Vagina (tissue), 2 donors: ENCODE data around the gene FMC1. TPM values are rescaled to one million over a fixed set of nuclear protein-coding genes. Genes with fewer than 3 reads are reported as not detected.

Source experiments
- DNase-seq, 2 donors: peaks; one replicate each; pipeline ENCODE4 v3.0.0-alpha.2; 2017; ENCODE audit errors: extremely low spot score in 2 of 2
- H3K27ac ChIP-seq: fragments of 200-600 bp; sonication (generic); one replicate; pipeline ENCODE4 v1.5.1; 2019
- H3K27me3 ChIP-seq: fragments of 200-600 bp; sonication (generic); one replicate; pipeline ENCODE4 v1.5.1; 2019
- H3K36me3 ChIP-seq, 2 donors: fragments of 200-600 bp; sonication (generic); one replicate each; pipeline ENCODE4 v1.5.1; 2017 to 2019
- H3K4me1 ChIP-seq: fragments of 200-600 bp; sonication (generic); one replicate; pipeline ENCODE4 v1.5.1; 2019
- H3K4me3 ChIP-seq, 2 donors: fragments of 200-600 bp; sonication (generic); 1 replicate in 1 of 2; 2 replicates in 1 of 2; pipeline ENCODE4 v1.5.1; 2016 to 2019
- H3K9me3 ChIP-seq: fragments of 200-600 bp; sonication (generic); one replicate; pipeline ENCODE4 v1.5.1; 2019
- CTCF ChIP-seq, 3 experiments: fragments of 450-650 bp in 2 of 3; fragments of 200-600 bp in 1 of 3; sonication (generic) in 1 of 3; IDR thresholded peaks; one replicate each; pipeline ENCODE4 v1.5.1; 2017 to 2019; ENCODE audit warnings: antibody characterized with exemption in 3 of 3, mild to moderate bottlenecking in 2 of 3, moderate library complexity in 2 of 3
- POLR2A ChIP-seq, 2 donors: fragments of 450-650 bp; IDR thresholded peaks; one replicate each; pipeline ENCODE4 v1.6.1; 2017; ENCODE audit warnings: antibody characterized with exemption in 2 of 2, mild to moderate bottlenecking in 2 of 2, moderate library complexity in 2 of 2
- POLR2AphosphoS5 ChIP-seq, 2 donors: sonication (generic); formaldehyde crosslinking; IDR thresholded peaks; one replicate each; pipeline ENCODE4 v1.9.0; 2017; ENCODE audit warnings: antibody characterized with exemption in 2 of 2, mild to moderate bottlenecking in 2 of 2, low read depth in 1 of 2; ENCODE audit not compliant: insufficient read depth in 1 of 2
- intact Hi-C: fragments of 100-400 bp; cut with DNase I; formaldehyde crosslinking; loops from one replicate; pipeline ENCODE4 v1.15.1; 2023
- total RNA-seq: library from RNA; depleted of rRNA; stranded (reverse); fragments of >200 nt; gene quantifications from one replicate; pipeline ENCODE4 v1.2.3, GENCODE V29; 2016

The FMC1 gene
- total RNA-seq, 1 donor from 2014 or later: 8.6 TPM

GRCh38 chr7:139360210-139360947 is 19.2 kb downstream of the FMC1 start:
- TF ChIP-seq POLR2A (IDR thresholded peaks at IDR 0.05) (peak in 1 of 2 donors; percentile 62), CTCF (IDR thresholded peaks at IDR 0.05) (no peak), POLR2AphosphoS5 (IDR thresholded peaks at IDR 0.05; ENCODE audit: insufficient read depth in 1 of 2, low read depth in 1 of 2) (peak; percentile 64 to 75)
- peak overlapping the region; percentile 93 to 100 for H3K4me3 ChIP-seq
- peak; percentile 98 to 99 for DNase-seq
- peaks cover 45% of the 10 kb centered on the region for H3K4me1 ChIP-seq
- peak overlapping the region; percentile 100 for H3K27ac ChIP-seq
- no peaks in the 10 kb centered on the region for H3K9me3 ChIP-seq
- no peaks in the 10 kb centered on the region for H3K36me3 ChIP-seq
- intact Hi-C loops: loop anchor here (5.0 kb wide), 1 partner anchor 817 kb away; the partner anchor contains the start of gene KDM7A
- H3K27me3 ChIP-seq: no peaks in the 10 kb centered on the region

- Histone ChIP-seq H3K4me3 (peak overlapping the region; percentile 93 to 100), H3K9me3 (no peaks in the 10 kb centered on the region), H3K36me3 (no peaks in the 10 kb centered on the region), H3K4me1 (peaks cover 50% of the 10 kb centered on the region), H3K27me3 (no peaks in the 10 kb centered on the region), H3K27ac (peak overlapping the region; percentile 100)
- no peak for DNase-seq
- TF ChIP-seq CTCF (IDR thresholded peaks at IDR 0.05): no peak
- TF ChIP-seq POLR2AphosphoS5 (IDR thresholded peaks at IDR 0.05; ENCODE audit: insufficient read depth in 1 of 2, low read depth in 1 of 2): no peak
- TF ChIP-seq POLR2A (IDR thresholded peaks at IDR 0.05): no peak
- intact Hi-C loops: loop anchor here (5.0 kb wide), 1 partner anchor 816 kb away; the partner anchor contains the start of gene KDM7A
Observed at GRCh38 chr7:139360948-139361307, 19.8 kb downstream of the FMC1 start.

GRCh38 chr7:139361523-139361922 is 20.4 kb downstream of the FMC1 start:
- intact Hi-C loops: loop anchor here (5.0 kb wide), 1 partner anchor 816 kb away; the partner anchor contains the start of gene KDM7A
- peaks cover 55% of the 10 kb centered on the region for H3K4me1 ChIP-seq
- no peaks in the 10 kb centered on the region for H3K9me3 ChIP-seq
- H3K36me3 ChIP-seq: peaks cover 0 to 2% of the 10 kb centered on the region in 2 donors
- TF ChIP-seq POLR2A (IDR thresholded peaks at IDR 0.05) (no peak), CTCF (IDR thresholded peaks at IDR 0.05) (no peak)
- H3K4me3 ChIP-seq: peak overlapping the region; percentile 29 to 100
- H3K27ac ChIP-seq: peak overlapping the region; percentile 100
- H3K27me3 ChIP-seq: no peaks in the 10 kb centered on the region
- DNase-seq: no peak

GRCh38 chr7:139362302-139362701 is 21.2 kb downstream of the FMC1 start:
- Histone ChIP-seq H3K27ac (no peak overlapping the region), H3K4me3 (no peak overlapping the region), H3K27me3 (no peaks in the 10 kb centered on the region), H3K36me3 (peaks cover 0 to 5% of the 10 kb centered on the region in 2 donors), H3K4me1 (peaks cover 63% of the 10 kb centered on the region), H3K9me3 (no peaks in the 10 kb centered on the region)
- no peak for DNase-seq
- intact Hi-C loops: loop anchor here (5.0 kb wide), 1 partner anchor 815 kb away; the partner anchor contains the start of gene KDM7A
- TF ChIP-seq POLR2A (IDR thresholded peaks at IDR 0.05): no peak
- TF ChIP-seq POLR2AphosphoS5 (IDR thresholded peaks at IDR 0.05; ENCODE audit: insufficient read depth in 1 of 2, low read depth in 1 of 2): no peak
- TF ChIP-seq CTCF (IDR thresholded peaks at IDR 0.05): no peak

- Histone ChIP-seq H3K4me1 (peaks cover 70% of the 10 kb centered on the region), H3K9me3 (no peaks in the 10 kb centered on the region), H3K4me3 (no peak overlapping the region), H3K27me3 (no peaks in the 10 kb centered on the region), H3K27ac (no peak overlapping the region), H3K36me3 (peaks cover 0 to 11% of the 10 kb centered on the region in 2 donors)
- intact Hi-C loops: loop anchor here (5.0 kb wide), 1 partner anchor 814 kb away; the partner anchor contains the start of gene KDM7A
- TF ChIP-seq POLR2AphosphoS5 (IDR thresholded peaks at IDR 0.05; ENCODE audit: insufficient read depth in 1 of 2, low read depth in 1 of 2) (no peak), POLR2A (IDR thresholded peaks at IDR 0.05) (no peak), CTCF (IDR thresholded peaks at IDR 0.05) (no peak)
- DNase-seq: no peak
Observed at GRCh38 chr7:139362981-139363380, 21.8 kb downstream of the FMC1 start.
